Heart left ventricle (tissue), 16 donors: ENCODE data around the gene DNM1. TPM values are rescaled to one million over a fixed set of nuclear protein-coding genes. Genes with fewer than 3 reads are reported as not detected.

Experiments
- ATAC-seq, 4 donors: fragments of 200-7000 bp; cut with Tn5 transposase; one replicate each; pipeline ENCODE4 v1.9.1; 2020 to 2022; ENCODE audit warnings: moderate library complexity in 4 of 4, mild to moderate bottlenecking in 3 of 4, moderate number of reproducible peaks in 1 of 4
- DNase-seq, 5 donors: peaks; one replicate each; pipeline ENCODE4 v3.0.0-alpha.2; 2020
- H3K27ac ChIP-seq, 12 donors: fragments of 200-600 bp; sonication (generic) in 4 of 12; one replicate each; pipeline versions ENCODE4 v1.5.0 to v1.8.0; 2016 to 2022; ENCODE audit warnings: mild to moderate bottlenecking in 2 of 12
- H3K27me3 ChIP-seq, 9 donors: fragments of 200-600 bp; sonication (generic) in 2 of 9; one replicate each; pipeline versions ENCODE4 v1.5.1 to v1.8.0; 2016 to 2022; ENCODE audit warnings: mild to moderate bottlenecking in 3 of 9
- H3K36me3 ChIP-seq, 9 donors: fragments of 200-600 bp; sonication (generic) in 2 of 9; one replicate each; pipeline versions ENCODE4 v1.5.0 to v1.8.0; 2018 to 2022; ENCODE audit warnings: mild to moderate bottlenecking in 2 of 9
- H3K4me1 ChIP-seq, 12 donors: fragments of 200-600 bp; sonication (generic) in 4 of 12; one replicate each; pipeline versions ENCODE4 v1.5.0 to v1.8.0; 2016 to 2022; ENCODE audit warnings: mild to moderate bottlenecking in 3 of 12
- H3K4me3 ChIP-seq, 12 donors: fragments of 200-600 bp; sonication (generic) in 4 of 12; one replicate each; pipeline versions ENCODE4 v1.5.0 to v1.8.0; 2017 to 2022; ENCODE audit warnings: mild to moderate bottlenecking in 9 of 12, moderate library complexity in 4 of 12
- H3K9me3 ChIP-seq, 12 donors: fragments of 200-600 bp; sonication (generic) in 4 of 12; one replicate each; pipeline versions ENCODE4 v1.5.0 to v1.8.0; 2016 to 2022; ENCODE audit warnings: mild to moderate bottlenecking in 1 of 12
- POLR2A ChIP-seq, 2 donors: fragments of 450-650 bp; IDR thresholded peaks; one replicate each; pipeline ENCODE4 v1.6.1; 2017; ENCODE audit warnings: antibody characterized with exemption in 2 of 2, mild to moderate bottlenecking in 2 of 2, moderate library complexity in 2 of 2
- WGBS, 4 donors: extraction: QIAGEN DNeasy Blood & Tissue Kit in 2 of 4; methylation state at CpG; one replicate each; pipeline versions ENCODE4 v1.1.5 to v1.1.7; 2013 to 2018; 5-methylcytosine and 5-hydroxymethylcytosine counted together
- intact Hi-C, 10 donors: fragments of 100-400 bp; cut with DNase I; formaldehyde crosslinking; loops; one replicate each; pipeline versions ENCODE4 v1.11.1 to v1.14.2; 2022
- polyA plus RNA-seq, 2 donors: library from polyadenylated mRNA; stranded (reverse); fragments of 200-250 nt; gene quantifications; one replicate each; pipeline ENCODE4 v1.2.3, GENCODE V29; 2013
- total RNA-seq, 9 donors: library from RNA; depleted of rRNA in 2 of 9; stranded (reverse); fragments of >200 nt in 2 of 9; fragmentation: NEBNext Ultra II Directional in 3 of 9; extraction: Animal tissue kit (Norgen Biotek cat#: 25700) in 3 of 9; gene quantifications; one replicate each; pipeline versions ENCODE4 v1.1.0 to v1.2.4, GENCODE V29; 2016 to 2023
- TF ChIP-seq, protein P1 (sequence below), 12 donors: fragments of 200-600 bp; sonication (generic) in 4 of 12; IDR thresholded peaks; one replicate each; pipeline versions ENCODE4 v1.5.0 to v1.8.0; 2018 to 2022; ENCODE audit warnings: antibody characterized with exemption in 12 of 12, mild to moderate bottlenecking in 5 of 12
- donor health status: ischemic (EF 13 %, LVEDD 7.1; RV severe dilation, severe dysfunction).
- donor health status: healthy with polysubstance abuse.
- donor health status: DM: no; HTN: yes; CAD: no.
- donor health status: DM: no; HTN: no; CAD: no.
- donor health status: ischemic (EF 25% LVEDD 6.9; RV normal size, moderate dysfunction).
- donor health status: ischemic (EF 25% LVEDD 5.7; RV mildly dilated, moderate dysfunction).
- donor health status: healthy.
- donor health status: DM: yes; HTN: yes; CAD: no.
- donor health status: ischemic (EF 35%, LVEDD 5.7; RV mildly dilated, moderate dysfunction).
- donor health status: nonischemic (EF 11% LVEDD 7.7; RV severe dilation, severe dysfunction).
- donor health status: DM: yes; HTN: yes; CAD: no.
- donor health status: PGD.
- donor health status: ischemic (EF 29% LVEDD 5.4; RV normal size, mild dysfunction).
- donor health status: nonischemic (EF 23%, LVEDD 6.1; RV moderate dilation, normal function).

Gene DNM1
- total and polyA plus RNA-seq, 11 donors = 1.6 to 17.2 (median 3.6) TPM

DNA sequence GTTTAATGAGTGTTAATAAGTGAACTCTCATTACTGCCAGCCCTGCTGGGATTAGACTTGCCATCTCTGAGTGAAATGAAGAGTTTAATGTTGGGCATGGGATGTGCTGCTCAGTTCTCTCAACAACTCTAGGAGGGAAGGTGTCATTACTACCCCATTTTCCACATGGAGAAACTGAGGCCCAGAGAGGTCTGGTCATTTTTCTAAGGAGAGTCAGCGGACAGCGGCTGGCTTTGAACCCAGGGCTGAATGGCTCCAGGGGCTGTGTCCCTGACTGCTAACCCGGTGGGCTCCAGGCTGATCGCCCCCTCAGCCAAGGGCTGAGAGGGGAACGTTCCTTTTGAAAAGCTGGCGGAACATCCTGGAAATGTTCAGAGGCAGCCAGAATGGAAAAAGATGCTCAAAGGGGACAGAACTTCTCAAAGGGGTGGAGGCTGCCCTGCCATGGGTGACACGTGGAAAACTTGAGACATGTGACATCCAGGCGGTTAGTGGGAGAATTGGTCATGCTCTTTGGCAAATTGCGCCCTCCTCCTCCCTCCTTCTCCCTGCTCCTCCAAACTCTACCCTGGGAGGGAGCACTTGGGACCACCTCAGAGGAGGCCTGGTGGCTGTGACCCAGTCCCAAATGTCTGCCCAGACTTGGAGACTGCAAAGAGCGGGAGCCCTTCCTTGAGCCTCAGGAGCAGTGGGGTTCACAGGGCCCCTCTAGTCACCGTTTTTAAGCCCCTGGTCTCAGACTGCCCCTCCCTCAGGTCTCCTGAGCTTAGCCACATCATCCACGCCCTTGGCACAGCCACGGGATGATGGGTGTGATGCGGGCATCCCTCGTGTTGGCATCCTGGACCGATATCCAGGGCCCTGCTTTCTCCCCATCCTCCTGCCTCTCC, 28.7 kb downstream of the DNM1 start:
- Histone ChIP-seq H3K4me3 (no peak overlapping the region), H3K27ac (peak overlapping the region in 3 of 12 donors; percentile 51 to 71 (median 51)), H3K9me3 (no peaks in the 10 kb centered on the region), H3K36me3 (no peaks in the 10 kb centered on the region), H3K27me3 (no peaks in the 10 kb centered on the region), H3K4me1 (no peaks in the 10 kb centered on the region)
- DNase-seq (no peak), ATAC-seq (peak; percentile 43 to 71 (median 58))
- intact Hi-C loops = no loop called here
- no peak for TF ChIP-seq POLR2A (IDR thresholded peaks at IDR 0.05)
- TF ChIP-seq, protein P1, sequence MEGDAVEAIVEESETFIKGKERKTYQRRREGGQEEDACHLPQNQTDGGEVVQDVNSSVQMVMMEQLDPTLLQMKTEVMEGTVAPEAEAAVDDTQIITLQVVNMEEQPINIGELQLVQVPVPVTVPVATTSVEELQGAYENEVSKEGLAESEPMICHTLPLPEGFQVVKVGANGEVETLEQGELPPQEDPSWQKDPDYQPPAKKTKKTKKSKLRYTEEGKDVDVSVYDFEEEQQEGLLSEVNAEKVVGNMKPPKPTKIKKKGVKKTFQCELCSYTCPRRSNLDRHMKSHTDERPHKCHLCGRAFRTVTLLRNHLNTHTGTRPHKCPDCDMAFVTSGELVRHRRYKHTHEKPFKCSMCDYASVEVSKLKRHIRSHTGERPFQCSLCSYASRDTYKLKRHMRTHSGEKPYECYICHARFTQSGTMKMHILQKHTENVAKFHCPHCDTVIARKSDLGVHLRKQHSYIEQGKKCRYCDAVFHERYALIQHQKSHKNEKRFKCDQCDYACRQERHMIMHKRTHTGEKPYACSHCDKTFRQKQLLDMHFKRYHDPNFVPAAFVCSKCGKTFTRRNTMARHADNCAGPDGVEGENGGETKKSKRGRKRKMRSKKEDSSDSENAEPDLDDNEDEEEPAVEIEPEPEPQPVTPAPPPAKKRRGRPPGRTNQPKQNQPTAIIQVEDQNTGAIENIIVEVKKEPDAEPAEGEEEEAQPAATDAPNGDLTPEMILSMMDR (IDR thresholded peaks at IDR 0.05) = no peak
- WGBS, 4 donors = 68 to 77% (median 73%) methylated on average over 15 to 16 of the region's 16 CpGs

- H3K36me3 ChIP-seq = no peaks in the 10 kb centered on the region
- H3K4me3 ChIP-seq = no peak overlapping the region
- no peaks in the 10 kb centered on the region for H3K4me1 ChIP-seq
- DNase-seq = no peak
- H3K9me3 ChIP-seq = no peaks in the 10 kb centered on the region
- no peak for TF ChIP-seq POLR2A (IDR thresholded peaks at IDR 0.05)
- TF ChIP-seq, protein P1 (IDR thresholded peaks at IDR 0.05) = no peak
- H3K27me3 ChIP-seq = no peaks in the 10 kb centered on the region
- peak overlapping the region in 3 of 12 donors; percentile 46 to 56 (median 51) for H3K27ac ChIP-seq
- ATAC-seq = peak in 3 of 4 donors; percentile 8 to 29 (median 27)
- 78 to 88% (median 86%) methylated on average over 13 to 22 of the region's 22 CpGs for WGBS, 4 donors
- intact Hi-C loops = no loop called here
These were observed 29.6 kb downstream of the DNM1 start for GRCh38 chr9:128232528-128233428.

GRCh38 chr9:128233817-128234406, 30.7 kb downstream of the DNM1 start:
- intact Hi-C loops = no loop called here
- H3K9me3 ChIP-seq = no peaks in the 10 kb centered on the region
- WGBS, 4 donors = 84 to 89% (median 86%) methylated on average over 28 of the region's 28 CpGs
- TF ChIP-seq, protein P1 (IDR thresholded peaks at IDR 0.05) = no peak
- TF ChIP-seq POLR2A (IDR thresholded peaks at IDR 0.05) = no peak
- H3K27ac ChIP-seq = no peak overlapping the region
- no peaks in the 10 kb centered on the region for H3K4me1 ChIP-seq
- H3K36me3 ChIP-seq = peaks cover 0 to under 1% (median 0%) of the 10 kb centered on the region in 9 donors
- DNase-seq = peak in 1 of 5 donors; percentile 15
- H3K4me3 ChIP-seq = no peak overlapping the region
- no peaks in the 10 kb centered on the region for H3K27me3 ChIP-seq
- ATAC-seq = no peak
